NCI-H146 treated with DMSO at 0.1 percent for 48 hours (cell line): ENCODE measurements around the gene MYO16.
A peak's percentile ranks its signal among the peaks of the same experiment; 100 is the strongest.

Source experiments
- DNase-seq: peaks from one replicate; lab custom pipeline; 2025; ENCODE audit not compliant: unreplicated experiment; lab: John Stamatoyannopoulos, UW

MYO16 gene

GRCh38 chr13:109114162-109114561 is 484.8 kb downstream of the MYO16 start:
- no peak for DNase-seq

GRCh38 chr13:109114991-109115390 is 485.6 kb downstream of the MYO16 start:
- DNase-seq: no peak

GRCh38 chr13:109118521-109118920 is 489.1 kb downstream of the MYO16 start:
- DNase-seq: no peak

DNA sequence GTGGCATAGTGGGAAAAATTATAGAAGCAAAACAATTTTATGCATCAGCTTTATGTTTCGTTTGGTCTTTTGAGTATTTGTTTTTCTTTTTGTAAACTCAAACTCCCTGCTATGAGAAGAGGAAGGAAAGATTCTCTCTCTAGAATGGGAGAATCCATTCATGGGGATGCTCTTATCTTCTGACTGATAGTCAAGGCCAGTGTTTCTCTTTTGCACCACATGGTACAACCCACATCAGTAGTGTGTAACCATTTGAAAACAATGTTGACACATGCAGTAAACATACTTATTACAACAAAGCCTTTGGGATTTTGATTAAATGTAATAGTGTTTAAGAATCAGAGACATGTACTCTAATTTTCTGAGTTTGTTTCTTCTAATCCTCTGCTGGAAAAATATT is 490.5 kb downstream of the MYO16 start:
- no peak for DNase-seq

GRCh38 chr13:109121826-109122225 is 492.4 kb downstream of the MYO16 start:
- DNase-seq: no peak

DNA sequence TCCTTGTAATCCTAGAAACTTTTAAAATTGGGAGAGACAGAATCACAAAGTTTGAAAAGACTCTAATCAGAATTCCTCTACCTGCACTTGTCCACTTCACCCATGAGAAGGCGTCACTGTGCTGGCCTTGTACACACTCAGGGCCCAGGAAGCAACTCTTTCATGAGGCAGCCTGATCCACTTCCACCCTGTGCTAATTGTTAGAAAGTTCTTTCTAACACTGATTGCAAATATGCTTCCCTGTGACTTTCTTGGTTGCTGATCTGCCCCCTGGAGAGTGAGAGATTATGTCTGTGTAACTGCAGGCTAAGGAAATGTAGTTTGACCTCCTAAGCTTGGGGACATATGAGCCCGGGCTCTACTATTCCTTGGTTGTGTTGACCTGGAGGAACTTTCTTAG is 494.6 kb downstream of the MYO16 start:
- no peak for DNase-seq

GRCh38 chr13:109126178-109126577 is 496.8 kb downstream of the MYO16 start:
- no peak for DNase-seq

- DNase-seq: no peak
Observed at GRCh38 chr13:109126891-109127641, 497.7 kb downstream of the MYO16 start.

GRCh38 chr13:109128121-109128520 is 498.7 kb downstream of the MYO16 start:
- DNase-seq: no peak

DNA sequence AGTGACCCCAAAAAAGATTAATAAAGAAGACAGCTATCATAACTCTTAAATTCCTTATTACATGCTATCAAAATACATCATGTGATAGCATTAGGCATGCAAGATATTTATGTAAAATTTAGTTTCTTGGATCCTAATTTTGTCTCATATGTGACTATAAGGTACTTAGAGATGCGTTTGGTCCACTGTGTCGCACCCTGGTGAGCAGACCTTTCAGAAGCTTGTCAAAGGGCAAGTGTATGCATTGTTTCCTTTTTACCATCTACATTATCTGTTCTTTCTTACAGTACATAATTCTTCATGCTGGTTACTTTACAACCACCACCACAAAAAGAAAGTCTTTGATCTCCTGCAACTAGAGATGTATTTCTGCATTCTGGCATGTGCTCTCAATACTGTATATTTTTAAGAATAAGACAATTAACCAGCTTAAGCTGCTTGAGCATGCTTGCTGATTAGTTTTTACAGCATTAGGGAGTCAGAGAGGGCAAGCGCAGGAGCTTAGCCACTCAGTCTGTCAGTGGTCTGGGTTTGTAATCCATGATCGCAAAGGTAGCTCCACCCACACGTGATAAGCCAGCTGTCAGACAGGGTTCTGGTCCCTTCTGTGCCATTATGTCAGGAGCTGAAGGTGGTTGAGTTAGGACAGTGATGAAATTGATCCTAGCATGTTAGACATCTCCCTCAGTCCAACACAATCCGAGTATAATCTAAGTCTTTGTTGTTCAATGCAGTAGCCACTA is 500.9 kb downstream of the MYO16 start:
- DNase-seq: no peak

GRCh38 chr13:109131698-109132257 is 502.4 kb downstream of the MYO16 start:
- DNase-seq: no peak

DNA sequence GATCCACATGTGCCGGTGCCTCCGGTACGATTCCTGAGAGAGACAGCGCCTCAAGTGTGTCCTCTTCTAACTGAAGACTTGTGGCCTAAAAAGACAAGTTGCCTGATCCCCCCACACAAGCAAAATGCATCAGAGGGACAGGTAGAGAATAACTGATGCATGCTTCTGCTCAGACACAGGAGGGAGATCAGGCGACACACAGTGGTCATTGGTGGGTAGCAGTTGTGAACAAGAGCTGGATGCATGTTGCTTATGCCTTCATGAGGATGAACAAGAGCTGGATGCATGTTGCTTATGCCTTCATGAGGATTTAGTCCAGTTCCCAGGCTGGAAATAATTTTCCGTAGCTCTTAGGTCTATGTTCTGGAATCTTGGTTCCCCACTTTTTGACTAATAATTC is 505.6 kb downstream of the MYO16 start:
- DNase-seq: no peak

GRCh38 chr13:109136873-109137272 is 507.5 kb downstream of the MYO16 start:
- DNase-seq: no peak

DNA sequence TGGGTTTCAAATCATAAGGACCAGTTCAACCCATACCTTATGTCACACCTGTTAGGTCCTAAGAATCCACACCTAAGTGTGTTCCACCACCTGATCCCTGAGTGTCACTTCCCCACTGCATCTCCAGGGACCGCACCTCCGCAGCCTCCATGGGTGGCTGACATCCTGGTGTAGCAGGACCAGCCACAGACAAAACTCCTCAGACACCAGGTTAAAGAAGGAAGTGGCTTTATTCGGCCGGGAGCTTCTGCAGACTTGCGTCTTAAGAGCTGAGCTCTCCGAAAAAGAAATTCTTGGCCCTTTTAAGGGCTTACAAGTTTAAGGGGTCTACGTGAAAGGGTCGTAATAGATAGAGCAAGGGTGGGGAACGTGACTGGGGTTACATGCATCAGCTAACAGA is 509.9 kb downstream of the MYO16 start:
- DNase-seq: no peak

DNA sequence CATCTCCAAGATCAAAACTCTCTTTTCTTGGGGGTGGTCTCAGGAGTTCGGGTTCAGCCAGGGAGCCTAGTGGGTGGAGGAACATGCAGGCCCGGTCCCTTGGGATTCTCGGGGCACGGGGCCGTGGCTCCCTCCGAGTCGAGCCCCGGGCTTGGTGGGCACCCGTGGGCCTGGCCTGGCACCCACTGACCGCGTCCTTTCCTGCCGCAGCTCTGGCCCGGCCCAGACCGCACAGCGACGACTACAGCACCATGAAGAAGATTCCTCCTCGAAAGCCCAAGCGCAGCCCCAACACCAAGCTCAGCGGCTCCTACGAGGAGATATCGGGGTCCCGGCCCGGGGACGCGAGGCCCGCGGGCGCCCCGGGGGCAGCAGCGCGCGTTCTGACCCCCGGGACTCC is 510.6 kb downstream of the MYO16 start:
- DNase-seq: no peak

DNA sequence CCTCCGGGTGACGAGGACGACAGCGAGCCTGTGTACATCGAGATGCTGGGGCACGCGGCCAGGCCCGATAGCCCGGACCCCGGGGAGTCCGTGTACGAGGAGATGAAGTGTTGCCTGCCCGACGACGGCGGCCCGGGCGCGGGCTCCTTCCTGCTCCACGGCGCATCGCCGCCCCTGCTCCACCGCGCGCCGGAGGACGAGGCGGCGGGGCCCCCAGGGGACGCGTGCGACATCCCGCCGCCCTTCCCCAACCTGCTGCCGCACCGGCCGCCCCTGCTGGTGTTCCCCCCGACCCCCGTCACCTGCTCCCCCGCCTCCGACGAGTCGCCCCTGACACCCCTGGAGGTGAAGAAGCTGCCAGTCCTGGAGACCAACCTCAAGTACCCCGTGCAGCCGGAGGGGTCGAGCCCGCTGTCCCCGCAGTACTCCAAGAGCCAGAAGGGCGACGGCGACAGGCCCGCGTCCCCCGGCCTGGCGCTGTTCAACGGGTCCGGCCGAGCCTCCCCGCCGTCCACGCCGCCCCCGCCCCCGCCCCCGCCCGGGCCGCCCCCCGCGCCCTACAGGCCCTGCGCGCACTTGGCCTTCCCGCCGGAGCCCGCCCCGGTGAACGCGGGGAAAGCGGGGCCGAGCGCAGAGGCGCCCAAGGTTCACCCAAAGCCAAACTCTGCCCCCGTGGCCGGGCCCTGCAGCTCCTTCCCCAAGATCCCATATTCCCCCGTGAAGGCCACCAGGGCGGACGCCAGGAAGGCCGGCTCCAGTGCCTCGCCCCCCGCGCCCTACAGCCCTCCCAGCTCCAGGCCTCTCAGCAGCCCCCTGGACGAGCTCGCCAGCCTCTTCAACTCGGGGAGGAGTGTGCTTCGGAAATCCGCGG is 511.3 kb downstream of the MYO16 start:
- DNase-seq: no peak

DNA sequence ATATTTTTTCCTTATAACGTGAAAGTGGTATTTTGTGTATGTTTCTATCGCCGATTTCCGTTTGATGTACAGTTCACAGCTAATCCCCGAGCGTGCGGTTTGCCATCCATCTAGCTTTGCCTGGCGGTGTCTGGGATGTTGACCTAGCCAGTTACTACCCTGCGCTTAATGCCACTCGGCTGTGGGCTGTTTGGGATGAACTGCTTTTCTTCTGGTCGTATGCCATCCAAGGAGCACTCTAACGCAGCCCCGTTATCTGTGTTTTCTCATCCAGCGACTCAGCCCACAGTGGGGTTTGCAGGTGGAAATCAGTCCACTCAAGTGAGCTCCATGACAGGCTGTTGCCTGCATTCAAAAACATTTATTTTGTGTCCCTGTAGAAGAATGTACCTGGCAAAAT is 512.3 kb downstream of the MYO16 start:
- DNase-seq: no peak

DNA sequence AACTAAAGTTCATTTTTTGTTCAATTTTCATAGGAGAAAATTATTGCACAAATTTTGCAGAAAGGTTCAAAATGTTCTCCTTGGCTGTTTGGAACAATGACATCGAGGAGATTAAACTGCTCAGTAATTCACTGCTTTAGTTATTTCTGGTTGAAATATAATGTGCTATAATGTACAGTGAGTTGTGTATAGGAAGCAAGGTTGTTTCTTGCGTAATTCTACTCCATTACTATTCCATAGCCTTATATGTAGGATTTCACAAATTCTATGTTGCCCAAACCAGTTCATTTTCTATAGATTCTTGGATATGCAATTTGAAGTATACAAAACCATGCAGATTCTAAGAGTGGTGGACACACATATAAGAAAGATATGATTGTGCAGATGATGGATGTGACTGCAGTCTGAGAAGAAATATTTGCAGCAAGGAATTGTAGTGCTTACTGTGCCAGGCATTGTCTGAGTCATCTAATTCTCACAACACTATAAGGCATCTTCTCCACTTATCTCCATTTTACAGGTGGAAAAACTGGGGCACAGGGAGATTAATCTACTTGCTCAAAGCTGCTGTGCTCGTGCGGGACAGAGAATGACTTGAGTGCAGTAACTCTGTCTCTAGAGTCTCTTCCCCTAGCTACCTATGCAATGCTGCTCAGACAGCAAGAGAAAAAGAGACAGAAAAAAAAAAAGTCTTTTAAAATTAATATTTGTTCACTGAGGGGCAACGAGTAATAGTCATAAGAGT is 515.5 kb downstream of the MYO16 start:
- no peak for DNase-seq

GRCh38 chr13:109145631-109146030 is 516.2 kb downstream of the MYO16 start:
- DNase-seq: peak; percentile 13

DNA sequence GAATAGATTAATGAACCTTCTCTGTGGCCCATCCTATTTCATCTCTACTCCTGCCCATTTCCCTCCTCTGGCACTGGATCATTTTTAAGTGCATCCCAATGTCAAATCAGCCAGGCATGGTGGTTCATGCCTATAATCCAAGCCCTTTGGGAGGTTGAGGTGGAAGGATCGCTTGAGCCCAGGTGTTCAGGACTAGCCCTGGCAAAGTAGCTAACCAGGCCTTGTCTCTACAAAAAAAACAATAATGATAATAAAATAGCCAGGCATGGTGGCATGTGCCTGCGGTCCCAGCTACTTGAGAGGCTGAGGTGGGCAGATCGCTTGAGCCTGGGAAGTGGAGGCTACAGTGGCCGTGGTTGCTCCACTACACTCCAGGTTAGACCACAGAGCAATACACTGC is 517.0 kb downstream of the MYO16 start:
- no peak for DNase-seq
